Gastroesophageal sphincter (tissue), 4 donors: Measurements from ENCODE around the gene PCIF1. TPM values are rescaled to one million over a fixed set of nuclear protein-coding genes. Genes with fewer than 3 reads are reported as not detected.
"Not testable (repeated sequence)": the region's sequence is repeated elsewhere in the genome, so short reads cannot be mapped to it uniquely, and the experiment has no call there.

Source experiments
- ATAC-seq: fragments of 150-250 bp; one replicate; pipeline ENCODE4 v1.9.1; 2016; ENCODE audit warnings: mild to moderate bottlenecking, moderate library complexity
- H3K27ac ChIP-seq, 4 donors: fragments of 200-600 bp; sonication (generic) in 3 of 4; 1 replicate in 3 of 4; 2 replicates in 1 of 4; pipeline ENCODE4 v1.5.1; 2016 to 2019
- H3K27me3 ChIP-seq: fragments of 200-600 bp; sonication (generic); one replicate; pipeline ENCODE4 v1.5.1; 2019
- H3K36me3 ChIP-seq, 2 donors: fragments of 200-600 bp; sonication (generic); one replicate each; pipeline ENCODE4 v1.5.1; 2019; ENCODE audit warnings: control low read depth in 1 of 2
- H3K4me1 ChIP-seq, 3 donors: fragments of 200-600 bp; sonication (generic); 1 replicate in 2 of 3; 2 replicates in 1 of 3; pipeline ENCODE4 v1.5.1; 2016 to 2019; ENCODE audit warnings: control low read depth in 2 of 3
- H3K4me3 ChIP-seq, 2 donors: fragments of 200-600 bp; sonication (generic); one replicate each; pipeline ENCODE4 v1.5.1; 2019; ENCODE audit warnings: mild to moderate bottlenecking in 1 of 2, moderate library complexity in 1 of 2
- H3K9me3 ChIP-seq, 3 donors: fragments of 200-600 bp; sonication (generic); one replicate each; pipeline ENCODE4 v1.5.1; 2017 to 2019; ENCODE audit warnings: control low read depth in 2 of 3
- CTCF ChIP-seq, 4 experiments: fragments of 200-600 bp in 2 of 4; fragments of 450-650 bp in 2 of 4; sonication (generic) in 1 of 4; IDR thresholded peaks; one replicate each; pipeline ENCODE4 v1.5.1; 2017 to 2019; ENCODE audit warnings: antibody characterized with exemption in 4 of 4, mild to moderate bottlenecking in 2 of 4, moderate library complexity in 2 of 4
- EP300 ChIP-seq: sonication (generic); formaldehyde crosslinking; IDR thresholded peaks from one replicate; pipeline ENCODE4 v1.6.1; 2017; ENCODE audit warnings: antibody characterized with exemption, mild to moderate bottlenecking
- POLR2A ChIP-seq, 2 donors: fragments of 450-650 bp; IDR thresholded peaks; one replicate each; pipeline ENCODE4 v1.6.1; 2017; ENCODE audit warnings: antibody characterized with exemption in 2 of 2, mild to moderate bottlenecking in 2 of 2, moderate library complexity in 1 of 2
- POLR2AphosphoS5 ChIP-seq: sonication (generic); formaldehyde crosslinking; IDR thresholded peaks from one replicate; pipeline ENCODE4 v1.6.1; 2017; ENCODE audit warnings: antibody characterized with exemption
- WGBS, 2 donors: methylation state at CpG; one replicate each; pipeline ENCODE4 v1.1.5; 2018; ENCODE audit warnings: low coverage in 1 of 2; 5-methylcytosine and 5-hydroxymethylcytosine counted together
- total RNA-seq, 4 donors: library from RNA; depleted of rRNA; stranded (reverse); fragments of >200 nt; gene quantifications; one replicate each; pipeline ENCODE4 v1.1.0, GENCODE V29; 2016

Gene PCIF1
- total RNA-seq, 4 donors from 2014 or later = 21.5 to 45.3 (median 39.2) TPM

- Histone ChIP-seq H3K4me1 (no peaks in the 10 kb centered on the region), H3K27me3 (peaks cover 64% of the 10 kb centered on the region), H3K27ac (no peak overlapping the region), H3K9me3 (no peaks in the 10 kb centered on the region), H3K36me3 (no peaks in the 10 kb centered on the region), H3K4me3 (no peak overlapping the region)
- TF ChIP-seq EP300 (no peak), POLR2A (IDR thresholded peaks at IDR 0.05) (no peak), POLR2AphosphoS5 (no peak), CTCF (IDR thresholded peaks at IDR 0.05) (no peak)
- ATAC-seq = no peak
- 50 to 64% methylated on average over 4 to 5 of the region's 7 CpGs for WGBS, 2 donors
These were observed 51.1 kb downstream of the PCIF1 start for GRCh38 chr20:45985573-45985972.

- no peak overlapping the region for H3K27ac ChIP-seq
- TF ChIP-seq CTCF (IDR thresholded peaks at IDR 0.05) (peak; percentile 39 to 70 (median 50)), EP300 (no peak)
- peaks cover 60% of the 10 kb centered on the region for H3K27me3 ChIP-seq
- no peak overlapping the region for H3K4me3 ChIP-seq
- H3K36me3 ChIP-seq = no peaks in the 10 kb centered on the region
- ATAC-seq = peak; percentile 73
- H3K9me3 ChIP-seq = no peaks in the 10 kb centered on the region
- WGBS, 2 donors = 8 to 10% methylated on average over 6 to 8 of the region's 16 CpGs
- no peaks in the 10 kb centered on the region for H3K4me1 ChIP-seq
These were observed 52.8 kb downstream of the PCIF1 start for GRCh38 chr20:45987108-45987780.

GRCh38 chr20:45988830-45989229, 54.3 kb downstream of the PCIF1 start:
- peaks cover 62% of the 10 kb centered on the region for H3K27me3 ChIP-seq
- H3K4me3 ChIP-seq, H3K36me3 ChIP-seq, H3K9me3 ChIP-seq, H3K27ac ChIP-seq, H3K4me1 ChIP-seq, ATAC-seq: not testable (repeated sequence)
- 73 to 76% methylated on average over 5 to 6 of the region's 6 CpGs for WGBS, 2 donors

- Histone ChIP-seq H3K9me3 (no peaks in the 10 kb centered on the region), H3K27ac (no peak overlapping the region), H3K4me1 (no peaks in the 10 kb centered on the region), H3K27me3 (peaks cover 90% of the 10 kb centered on the region), H3K36me3 (no peaks in the 10 kb centered on the region), H3K4me3 (no peak overlapping the region)
- WGBS, 2 donors = 74 to 83% methylated on average over 1 to 3 of the region's 3 CpGs
- TF ChIP-seq POLR2A (IDR thresholded peaks at IDR 0.05) (no peak), EP300 (no peak), CTCF (IDR thresholded peaks at IDR 0.05) (no peak), POLR2AphosphoS5 (no peak)
- ATAC-seq = no peak
These were observed 57.1 kb downstream of the PCIF1 start for GRCh38 chr20:45991616-45992015.

- Histone ChIP-seq H3K4me3 (no peak overlapping the region), H3K36me3 (no peaks in the 10 kb centered on the region), H3K27me3 (peaks cover 94% of the 10 kb centered on the region), H3K9me3 (no peaks in the 10 kb centered on the region), H3K4me1 (no peaks in the 10 kb centered on the region), H3K27ac (no peak overlapping the region)
- TF ChIP-seq POLR2A (IDR thresholded peaks at IDR 0.05) = no peak
- TF ChIP-seq EP300 = no peak
- TF ChIP-seq POLR2AphosphoS5 = no peak
- TF ChIP-seq CTCF (IDR thresholded peaks at IDR 0.05) = no peak
- WGBS, 2 donors = 67 to 73% methylated on average over 3 to 11 of the region's 12 CpGs
- ATAC-seq = no peak
These were observed 58.9 kb downstream of the PCIF1 start for GRCh38 chr20:45993197-45993951.
